Activated T-helper 1 cell treated with anti-CD3 and anti-CD28 coated beads, Interleukin-12 subunit alpha, Interleukin-12 subunit beta, Interleukin-2, Interleukin-4 antibody, amounts not matched to agents 30 ng/mL and 10 ng/mL and 1 ng/mL, durations not matched to agents 14 hours and 24 hours and 36 hours (primary cell): ENCODE results near the gene RPS24. TPM values are rescaled to one million over a fixed set of nuclear protein-coding genes. Genes with fewer than 3 reads are reported as not detected.

Source experiments
- total RNA-seq: library from RNA; stranded (reverse); gene quantifications from 2 replicates; pipeline ENCODE4 v1.2.3, GENCODE V29; 2022

The RPS24 gene
- total RNA-seq, 1 donor from 2014 or later, result 1,651 TPM

Other genes starting within 250 kb of the RPS24 start
- gene DLG5, start 107.1 kb upstream of the RPS24 start, total RNA-seq, result 4.0 and 4.1 TPM in 2 replicates
- 29.5 and 30.8 TPM in 2 replicates for gene POLR3A, start 4.3 kb upstream of the RPS24 start, total RNA-seq